Skeletal muscle satellite cell (primary cell): Measurements from ENCODE around the gene DHRSX.
"Not testable (repeated sequence)": the region's sequence is repeated elsewhere in the genome, so short reads cannot be mapped to it uniquely, and the experiment has no call there.

Experiments
- H3K27me3 ChIP-seq: 2 replicates; pipeline ENCODE4 v1.7.0; 2013; ENCODE audit warnings: low read length; ENCODE audit not compliant: control insufficient read depth, insufficient read depth
- H3K36me3 ChIP-seq: 2 replicates; pipeline ENCODE4 v1.7.0; 2013; ENCODE audit warnings: mild to moderate bottlenecking, control low read depth, low read length; ENCODE audit not compliant: insufficient read depth
- H3K4me1 ChIP-seq: 2 replicates; pipeline ENCODE4 v1.7.0; 2013; ENCODE audit warnings: low read length; ENCODE audit not compliant: control insufficient read depth, insufficient read depth
- H3K4me2 ChIP-seq: 2 replicates; pipeline ENCODE4 v1.7.0; 2013; ENCODE audit warnings: mild to moderate bottlenecking, low read length
- H3K4me3 ChIP-seq: 2 replicates; pipeline ENCODE4 v1.7.0; 2013; ENCODE audit warnings: low read length
- H3K9ac ChIP-seq: 2 replicates; pipeline ENCODE4 v1.7.0; 2013; ENCODE audit warnings: mild to moderate bottlenecking, low read depth, low read length, moderate library complexity
- H3K9me3 ChIP-seq: replicated peaks from 2 replicates; pipeline ENCODE4 v1.7.0; 2013; ENCODE audit warnings: mild to moderate bottlenecking, control low read depth, low read length

The DHRSX gene

GRCh38 chrX:2514131-2514530, 13.4 kb upstream of the DHRSX start:
- Histone ChIP-seq H3K36me3 (no peaks in the 10 kb centered on the region), H3K4me2 (no peak overlapping the region), H3K27me3 (peaks cover 6% of the 10 kb centered on the region), H3K4me1 (no peaks in the 10 kb centered on the region), H3K4me3 (no peak overlapping the region), H3K9me3 (no peaks in the 10 kb centered on the region), H3K9ac (no peak overlapping the region)

- Histone ChIP-seq H3K36me3 (no peaks in the 10 kb centered on the region), H3K27me3 (peaks cover 8% of the 10 kb centered on the region), H3K9ac (no peak overlapping the region), H3K4me3 (no peak overlapping the region), H3K4me2 (no peak overlapping the region), H3K4me1 (no peaks in the 10 kb centered on the region), H3K9me3 (no peaks in the 10 kb centered on the region)
Observed at GRCh38 chrX:2513121-2513664, 12.4 kb upstream of the DHRSX start.

- peaks cover 10% of the 10 kb centered on the region for H3K27me3 ChIP-seq
- H3K4me3 ChIP-seq, result no peak overlapping the region
- no peak overlapping the region for H3K9ac ChIP-seq
- H3K4me2 ChIP-seq, result no peak overlapping the region
- H3K4me1 ChIP-seq, result no peaks in the 10 kb centered on the region
- no peaks in the 10 kb centered on the region for H3K9me3 ChIP-seq
- no peaks in the 10 kb centered on the region for H3K36me3 ChIP-seq
Observed at GRCh38 chrX:2512501-2512900, 11.7 kb upstream of the DHRSX start.

GRCh38 chrX:2511326-2511725, 10.6 kb upstream of the DHRSX start:
- Histone ChIP-seq H3K9me3 (no peaks in the 10 kb centered on the region), H3K4me2 (no peak overlapping the region), H3K9ac (no peak overlapping the region), H3K4me3 (no peak overlapping the region), H3K4me1 (no peaks in the 10 kb centered on the region), H3K36me3 (no peaks in the 10 kb centered on the region), H3K27me3 (peaks cover 10% of the 10 kb centered on the region)

- Histone ChIP-seq H3K4me1 (no peaks in the 10 kb centered on the region), H3K9ac (no peak overlapping the region), H3K36me3 (no peaks in the 10 kb centered on the region), H3K27me3 (peaks cover 4% of the 10 kb centered on the region), H3K4me2 (no peak overlapping the region), H3K4me3 (no peak overlapping the region), H3K9me3 (no peaks in the 10 kb centered on the region)
Observed at GRCh38 chrX:2508648-2509335, 8.0 kb upstream of the DHRSX start.

GRCh38 chrX:2507904-2508627, 7.3 kb upstream of the DHRSX start:
- Histone ChIP-seq H3K9ac (no peak overlapping the region), H3K27me3 (peaks cover 4% of the 10 kb centered on the region), H3K9me3 (no peaks in the 10 kb centered on the region), H3K4me3 (no peak overlapping the region), H3K4me2 (no peak overlapping the region), H3K36me3 (no peaks in the 10 kb centered on the region), H3K4me1 (no peaks in the 10 kb centered on the region)

- H3K9ac ChIP-seq, result no peak overlapping the region
- peaks cover 4% of the 10 kb centered on the region for H3K27me3 ChIP-seq
- H3K36me3 ChIP-seq, result no peaks in the 10 kb centered on the region
- no peaks in the 10 kb centered on the region for H3K4me1 ChIP-seq
- H3K4me2 ChIP-seq, result no peak overlapping the region
- H3K4me3 ChIP-seq, result no peak overlapping the region
- no peaks in the 10 kb centered on the region for H3K9me3 ChIP-seq
Observed at GRCh38 chrX:2507196-2507595, 6.4 kb upstream of the DHRSX start.

GRCh38 chrX:2505341-2505740, 4.6 kb upstream of the DHRSX start:
- H3K9ac ChIP-seq, H3K27me3 ChIP-seq, H3K9me3 ChIP-seq, H3K36me3 ChIP-seq, H3K4me1 ChIP-seq, H3K4me3 ChIP-seq, H3K4me2 ChIP-seq: not testable (repeated sequence)

GRCh38 chrX:2504706-2505332, 4.0 kb upstream of the DHRSX start:
- Histone ChIP-seq H3K27me3 (peaks cover 4% of the 10 kb centered on the region), H3K4me3 (no peak overlapping the region), H3K9me3 (no peaks in the 10 kb centered on the region), H3K4me1 (no peaks in the 10 kb centered on the region), H3K9ac (no peak overlapping the region), H3K36me3 (no peaks in the 10 kb centered on the region), H3K4me2 (no peak overlapping the region)

GRCh38 chrX:2503591-2504500, 3.1 kb upstream of the DHRSX start:
- Histone ChIP-seq H3K36me3 (no peaks in the 10 kb centered on the region), H3K4me1 (peaks cover 9% of the 10 kb centered on the region), H3K27me3 (peaks cover 4% of the 10 kb centered on the region), H3K9ac (no peak overlapping the region), H3K4me3 (no peak overlapping the region), H3K9me3 (no peaks in the 10 kb centered on the region), H3K4me2 (no peak overlapping the region)
